Coronary artery (tissue), 2 donors: ENCODE results near the gene OR8K1.

Experiments
- DNase-seq: peaks from one replicate; pipeline ENCODE4 v3.0.0-alpha.2; 2017; ENCODE audit warnings: low spot score
- H3K27ac ChIP-seq, 2 donors: fragments of 200-600 bp; sonication (generic); one replicate each; pipeline ENCODE4 v1.5.1; 2016 to 2019
- H3K4me3 ChIP-seq: fragments of 200-600 bp; sonication (generic); 2 replicates; pipeline ENCODE4 v1.5.1; 2016; ENCODE audit warnings: mild to moderate bottlenecking, moderate library complexity
- CTCF ChIP-seq: fragments of 200-600 bp; sonication (generic); IDR thresholded peaks from one replicate; pipeline ENCODE4 v1.5.1; 2019; ENCODE audit warnings: antibody characterized with exemption

Gene OR8K1

GRCh38 chr11:56353991-56354390 is 8.2 kb downstream of the OR8K1 start, which contains the start of gene OR8J1:
TSS of gene OR8J1 (plus strand) at chr11:56354291. CDS start at chr11:56360247, 5,956 bp downstream.
- no peak for TF ChIP-seq CTCF
- H3K27ac ChIP-seq = no peak within 1 kb of the TSS
- DNase-seq = no peak
- H3K4me3 ChIP-seq = no peak within 1 kb of the TSS

DNA sequence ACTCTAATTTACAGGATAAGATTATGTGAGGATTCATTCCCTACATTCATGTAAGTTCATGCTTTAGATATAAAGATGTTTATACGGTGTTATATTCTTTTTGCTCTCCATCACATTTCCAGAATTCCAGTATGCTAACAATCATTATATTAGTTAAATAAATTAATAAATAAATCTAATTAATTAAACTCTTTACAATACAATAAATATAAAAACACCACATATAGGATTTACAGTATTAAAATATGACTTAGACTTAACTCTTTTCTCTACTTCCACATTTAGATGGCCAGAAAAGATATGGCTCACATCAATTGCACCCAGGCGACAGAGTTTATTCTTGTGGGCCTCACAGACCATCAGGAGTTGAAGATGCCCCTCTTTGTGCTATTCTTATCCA is 29.5 kb downstream of the OR8K1 start, which contains the start of gene OR8U1:
Gene OR8U1 (plus strand): TSS at position 301 of the 400 bp plus-strand sequence. CDS start 0 bp downstream, at position 301.
- Histone ChIP-seq H3K4me3 (no peak within 1 kb of the TSS), H3K27ac (no peak within 1 kb of the TSS)
- TF ChIP-seq CTCF = no peak
- no peak for DNase-seq

DNA sequence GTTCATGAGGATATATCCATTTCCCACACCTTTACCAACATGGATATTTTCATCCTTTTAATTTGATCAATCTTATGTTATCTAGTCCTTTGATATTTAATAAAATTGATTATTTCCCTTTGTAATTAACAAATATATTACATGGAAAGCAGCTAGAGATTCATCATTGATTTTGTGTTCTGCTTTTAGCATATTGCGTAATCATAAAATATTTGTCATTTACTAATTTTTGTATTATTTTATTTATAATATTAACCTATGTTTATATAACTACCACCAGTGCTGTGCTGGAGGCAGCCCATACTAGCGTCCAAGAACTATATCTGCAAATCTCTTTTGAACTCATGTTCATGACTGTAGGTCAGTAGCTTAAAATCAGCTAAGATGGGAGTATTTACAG is 34.3 kb downstream of the OR8K1 start:
- Histone ChIP-seq H3K27ac (no peak overlapping the region), H3K4me3 (no peak overlapping the region)
- TF ChIP-seq CTCF = no peak
- DNase-seq = no peak

GRCh38 chr11:56394381-56394780 is 48.5 kb downstream of the OR8K1 start:
- DNase-seq = no peak
- TF ChIP-seq CTCF = no peak
- Histone ChIP-seq H3K27ac (no peak overlapping the region), H3K4me3 (no peak overlapping the region)

GRCh38 chr11:56396047-56396446 is 50.2 kb downstream of the OR8K1 start:
- Histone ChIP-seq H3K4me3 (no peak overlapping the region), H3K27ac (no peak overlapping the region)
- TF ChIP-seq CTCF = no peak
- no peak for DNase-seq
